Endothelial cell of umbilical vein (primary cell): ENCODE results near the gene ZSWIM2. TPM values are rescaled to one million over a fixed set of nuclear protein-coding genes. Genes with fewer than 3 reads are reported as not detected.

Experiments used
- BruUV-seq: library from RNA; stranded (reverse); fragments of 400-500 nt; replicated peaks from 2 replicates; lab custom pipeline; 2021; lab: Mats Ljungman, UMichigan
- CTCF ChIA-PET: fragments of 300-600, 350-600 bp; sonication (Branson Sonifier 250); formaldehyde crosslinking; loops from one replicate; lab custom pipeline; 2021; ENCODE audit warnings: antibody characterized with exemption, inconsistent platforms; lab: Charles Lee
- POLR2A ChIA-PET: fragments of 300-600, 350-600 bp; sonication (Branson Sonifier 250); formaldehyde crosslinking; loops from one replicate; lab custom pipeline; 2021; ENCODE audit warnings: antibody characterized with exemption, inconsistent platforms; lab: Charles Lee
- DNase-seq: peaks from one replicate; pipeline ENCODE4 v3.0.0-alpha.2; 2011; ENCODE audit warnings: low read depth, low spot score
- FAIRE-seq: peaks from 2 replicates; lab custom pipeline; 2011; peaks lifted over from hg19 to GRCh38; lab: Jason Lieb, UNC
- H2AFZ ChIP-seq: 2 replicates; pipeline ENCODE4 v1.6.0; 2012; ENCODE audit warnings: low read depth, low read length, control low read depth, inconsistent platforms
- H3K27ac ChIP-seq: 2 replicates; pipeline ENCODE4 v1.5.1; 2011; ENCODE audit warnings: low read depth, mild to moderate bottlenecking, control low read depth, low read length, moderate library complexity; ENCODE audit not compliant: insufficient read depth
- H3K27me3 ChIP-seq, 2 experiments: 2 replicates each; pipeline versions ENCODE4 v1.6.0 to v1.6.1; 2011; ENCODE audit warnings: low read length in 2 of 2, mixed read lengths in 1 of 2; ENCODE audit not compliant: control insufficient read depth in 2 of 2, insufficient read depth in 2 of 2
- H3K36me3 ChIP-seq, 2 experiments: 2 replicates in 1 of 2; 3 replicates in 1 of 2; pipeline ENCODE4 v1.5.1; 2011; ENCODE audit warnings: low read length in 2 of 2, mild to moderate bottlenecking in 1 of 2, moderate library complexity in 1 of 2; ENCODE audit not compliant: control insufficient read depth in 2 of 2, insufficient read depth in 2 of 2; ENCODE audit errors: extremely low read depth in 1 of 2
- H3K4me1 ChIP-seq: 3 replicates; pipeline ENCODE4 v1.5.1; 2011; ENCODE audit warnings: mild to moderate bottlenecking, low read length; ENCODE audit not compliant: control insufficient read depth, insufficient read depth; ENCODE audit errors: extremely low read depth
- H3K4me2 ChIP-seq: 2 replicates; pipeline ENCODE4 v1.6.1; 2011; ENCODE audit warnings: low read length, control low read depth, mixed read lengths; ENCODE audit not compliant: insufficient read depth
- H3K4me3 ChIP-seq, 3 experiments: fragments of 200-600 bp in 1 of 3; sonication (generic), shearing (Covaris generic) in 1 of 3; replicated peaks in 1 of 3; 2 replicates each; pipeline ENCODE4 v1.5.1; 2011 to 2016; ENCODE audit warnings: control low read depth in 3 of 3, low read length in 3 of 3, mild to moderate bottlenecking in 2 of 3, inconsistent platforms in 1 of 3, low read depth in 1 of 3, moderate library complexity in 1 of 3; ENCODE audit not compliant: insufficient read depth in 1 of 3
- H3K79me2 ChIP-seq: 2 replicates; pipeline ENCODE4 v1.6.0; 2012; ENCODE audit warnings: low read length, inconsistent platforms; ENCODE audit not compliant: control insufficient read depth, insufficient read depth
- H3K9ac ChIP-seq: replicated peaks from 2 replicates; pipeline ENCODE3; 2011; ENCODE audit warnings: low read length, control low read depth; ENCODE audit not compliant: insufficient read depth; ENCODE audit errors: extremely low read depth
- H3K9me1 ChIP-seq: replicated peaks from 3 replicates; pipeline ENCODE4 v1.6.0; 2011; ENCODE audit warnings: mild to moderate bottlenecking, low read length; ENCODE audit not compliant: control insufficient read depth, insufficient read depth; ENCODE audit errors: extremely low read depth
- H3K9me3 ChIP-seq: replicated peaks from 2 replicates; pipeline ENCODE4 v1.5.1; 2012; ENCODE audit warnings: low read length, inconsistent platforms; ENCODE audit not compliant: control insufficient read depth, insufficient read depth
- H4K20me1 ChIP-seq: replicated peaks from 2 replicates; pipeline ENCODE3; 2011; ENCODE audit warnings: mild to moderate bottlenecking, low read length; ENCODE audit not compliant: control insufficient read depth, insufficient read depth; ENCODE audit errors: extremely low read depth
- CTCF ChIP-seq, 2 donors: IDR thresholded peaks; 1 replicate in 1 of 2; 2 replicates in 1 of 2; pipeline ENCODE4 v1.5.1; 2011; ENCODE audit warnings: low read length in 2 of 2, mild to moderate bottlenecking in 2 of 2, moderate library complexity in 2 of 2, control low read depth in 1 of 2, inconsistent platforms in 1 of 2, low read depth in 1 of 2; ENCODE audit not compliant: insufficient read depth in 1 of 2; ENCODE audit errors: extremely low read depth in 1 of 2
- GATA2 ChIP-seq: IDR thresholded peaks from 2 replicates; pipeline ENCODE4 v1.7.0; 2011; ENCODE audit warnings: low read depth, mild to moderate bottlenecking, moderate library complexity, mixed read lengths, low read length; ENCODE audit not compliant: insufficient read length, insufficient read depth
- MAX ChIP-seq: IDR thresholded peaks from 2 replicates; pipeline ENCODE4 v1.6.1; 2011; ENCODE audit not compliant: insufficient read depth, insufficient read length
- POLR2A ChIP-seq: IDR thresholded peaks from 2 replicates; pipeline ENCODE4 v1.6.1; 2012; ENCODE audit warnings: low read depth, mild to moderate bottlenecking, control low read depth, low read length
- POLR2AphosphoS5 ChIP-seq: IDR thresholded peaks from 2 replicates; pipeline ENCODE4 v1.6.1; 2012; ENCODE audit warnings: low read depth, mild to moderate bottlenecking, control low read depth, low read length, moderate library complexity; ENCODE audit not compliant: insufficient read depth
- dilution Hi-C: fragments of 300-500 bp; cut with MboI; formaldehyde crosslinking; loops from one replicate; pipeline ENCODE4 v1.15.0; 2019; ENCODE audit warnings: low sequenced_read_pairs; ENCODE audit not compliant: extremely low pct_ligation_motif_present
- intact Hi-C: fragments of 100-400 bp; cut with micrococcal nuclease; formaldehyde crosslinking; loops from one replicate; pipeline ENCODE4 v1.10.0; 2022
- polyA plus RNA-seq, 4 experiments: library from polyadenylated mRNA; depleted of rRNA in 3 of 4; stranded (reverse) in 3 of 4; unstranded in 1 of 4; fragments of >200 nt; gene quantifications; 2 replicates each; pipeline versions ENCODE4 v1.2.1 to v1.2.3, GENCODE V29; 2011 to 2012; ENCODE audit warnings: missing spikeins in 1 of 4
- total RNA-seq: library from RNA; stranded (reverse); gene quantifications from 2 replicates; pipeline ENCODE4 v1.2.3, GENCODE V29; 2021

Gene ZSWIM2
- total and polyA plus RNA-seq, 2 donors (not counting 3 experiments of a cell fraction or from before 2014, with no cell fraction given) = not detected

- H2AFZ ChIP-seq = no peak overlapping the region
- H3K4me2 ChIP-seq = no peak overlapping the region
- FAIRE-seq (no peak), DNase-seq (no peak)
- no peaks in the 10 kb centered on the region for H4K20me1 ChIP-seq
- no peak overlapping the region for H3K4me3 ChIP-seq
- TF ChIP-seq POLR2AphosphoS5 (no peak), CTCF (IDR thresholded peaks at IDR 0.05; ENCODE audit: extremely low read depth in 1 of 2, insufficient read depth in 1 of 2, low read depth in 1 of 2, low read length in 2 of 2) (no peak), GATA2 (no peak), MAX (no peak), POLR2A (no peak)
- H3K4me1 ChIP-seq = no peaks in the 10 kb centered on the region
- no TSS peak for BruUV-seq
- ChIA-PET POLR2A (no interaction called here), CTCF (no interaction called here)
- intact Hi-C loops = loop anchor here (10.0 kb wide), 1 partner anchor 278 kb away; no protein-coding TSS in a partner anchor
- no peaks in the 10 kb centered on the region for H3K36me3 ChIP-seq
- peaks cover 2 to 6% of the 10 kb centered on the region in 2 experiments for H3K27me3 ChIP-seq
- no peak overlapping the region for H3K27ac ChIP-seq
- no peaks in the 10 kb centered on the region for H3K79me2 ChIP-seq
- H3K9me3 ChIP-seq = no peaks in the 10 kb centered on the region
- no peaks in the 10 kb centered on the region for H3K9me1 ChIP-seq
- dilution Hi-C loops = no loop called here
- H3K9ac ChIP-seq = no peak overlapping the region
Measured at GRCh38 chr2:186783254-186783653, 65.7 kb downstream of the ZSWIM2 start.
